CD4-positive, alpha-beta T cell treated with Interleukin-15 for 1 hour (primary cell): ENCODE data around the gene ZNF385D.

ENCODE experiments used
- DNase-seq: peaks from one replicate; pipeline ENCODE4 v3.0.0-alpha.2; 2020

Gene ZNF385D, protein sequence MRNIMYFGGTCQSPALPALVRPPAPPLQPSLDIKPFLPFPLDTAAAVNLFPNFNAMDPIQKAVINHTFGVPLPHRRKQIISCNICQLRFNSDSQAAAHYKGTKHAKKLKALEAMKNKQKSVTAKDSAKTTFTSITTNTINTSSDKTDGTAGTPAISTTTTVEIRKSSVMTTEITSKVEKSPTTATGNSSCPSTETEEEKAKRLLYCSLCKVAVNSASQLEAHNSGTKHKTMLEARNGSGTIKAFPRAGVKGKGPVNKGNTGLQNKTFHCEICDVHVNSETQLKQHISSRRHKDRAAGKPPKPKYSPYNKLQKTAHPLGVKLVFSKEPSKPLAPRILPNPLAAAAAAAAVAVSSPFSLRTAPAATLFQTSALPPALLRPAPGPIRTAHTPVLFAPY

DNA sequence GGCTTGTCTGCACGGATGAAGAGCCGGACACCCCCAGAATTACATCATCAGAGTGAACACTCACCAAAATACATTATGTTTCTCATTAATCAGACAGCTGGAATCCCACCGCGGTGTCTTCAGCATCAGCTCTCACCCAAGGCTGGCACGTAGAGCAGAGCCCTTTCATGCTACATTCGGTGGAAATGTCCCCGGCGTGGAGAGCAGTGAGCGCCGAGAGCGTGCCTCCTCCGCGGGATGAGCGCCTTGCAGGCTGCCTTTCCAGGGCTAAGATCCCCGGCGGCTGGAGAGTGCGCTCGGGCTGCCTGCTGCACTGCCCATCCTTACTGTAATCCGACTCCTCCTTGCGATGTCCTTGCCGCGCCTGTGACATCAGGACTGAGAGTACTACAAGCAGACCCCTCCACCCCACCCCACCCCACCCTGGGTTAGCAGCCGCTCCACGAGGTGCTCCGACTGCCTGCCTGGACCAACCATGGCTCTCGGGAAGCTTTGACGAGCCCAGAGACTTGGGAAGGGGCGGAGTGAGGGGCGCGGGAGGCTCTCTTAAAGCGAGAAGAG, at the start of gene ZNF385D:
Gene ZNF385D, minus strand, starts transcription at position 380 of the 561 bp plus-strand sequence. Its CDS starts 294 bp downstream, at position 86.
- no peak for DNase-seq

DNA sequence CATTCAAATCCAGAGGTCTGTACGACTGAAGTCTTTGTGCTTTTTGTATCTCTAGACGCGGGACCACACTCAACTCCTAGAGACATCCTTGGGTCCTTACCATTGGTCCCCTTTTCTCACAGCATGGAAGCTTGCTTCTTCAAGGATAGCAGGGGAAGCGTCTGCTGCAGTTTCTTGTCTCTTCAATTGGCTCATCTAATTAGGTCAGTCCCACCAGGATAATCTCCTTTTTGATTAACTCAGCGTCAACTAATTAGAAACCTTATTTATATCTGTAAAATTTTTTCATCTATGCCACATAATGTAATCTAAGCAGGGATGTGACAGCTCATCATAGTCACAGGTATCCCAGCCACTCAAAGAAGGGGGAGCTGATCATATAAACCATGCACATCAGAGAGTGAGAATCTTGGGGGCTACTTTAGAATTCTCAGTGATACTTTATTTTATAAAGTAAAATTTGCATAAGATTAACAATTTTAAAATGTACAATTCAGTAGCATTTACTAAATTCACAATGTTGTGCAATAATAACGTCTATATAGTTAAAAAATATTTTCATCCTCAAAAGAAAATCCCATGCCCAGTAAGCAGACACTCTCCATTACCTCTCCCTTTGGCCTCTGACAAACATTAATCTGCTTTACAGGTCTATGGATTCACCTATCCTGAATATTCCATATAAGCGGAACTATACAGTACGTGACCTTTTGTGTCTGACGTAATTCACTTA, 47.5 kb upstream of the ZNF385D start:
- no peak for DNase-seq

DNA sequence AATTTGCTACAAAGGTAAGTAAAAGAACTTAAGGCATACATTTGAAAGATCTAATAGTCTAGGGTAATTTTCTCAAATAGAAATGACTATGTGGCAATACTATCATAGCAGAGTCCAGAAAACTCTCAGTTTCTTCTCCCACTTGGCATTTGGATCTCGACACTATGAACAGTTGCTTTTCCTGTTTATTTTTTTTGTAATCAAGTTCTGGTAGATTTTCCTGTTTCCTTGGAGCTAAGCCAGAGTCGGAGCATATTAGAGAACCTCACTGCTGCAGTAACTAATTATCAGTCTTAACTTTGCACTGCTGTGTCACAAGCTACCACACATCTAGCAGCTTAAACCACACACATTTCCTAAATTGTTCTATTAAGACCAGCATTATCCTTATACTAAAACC, 44.9 kb upstream of the ZNF385D start:
- DNase-seq: no peak

DNA sequence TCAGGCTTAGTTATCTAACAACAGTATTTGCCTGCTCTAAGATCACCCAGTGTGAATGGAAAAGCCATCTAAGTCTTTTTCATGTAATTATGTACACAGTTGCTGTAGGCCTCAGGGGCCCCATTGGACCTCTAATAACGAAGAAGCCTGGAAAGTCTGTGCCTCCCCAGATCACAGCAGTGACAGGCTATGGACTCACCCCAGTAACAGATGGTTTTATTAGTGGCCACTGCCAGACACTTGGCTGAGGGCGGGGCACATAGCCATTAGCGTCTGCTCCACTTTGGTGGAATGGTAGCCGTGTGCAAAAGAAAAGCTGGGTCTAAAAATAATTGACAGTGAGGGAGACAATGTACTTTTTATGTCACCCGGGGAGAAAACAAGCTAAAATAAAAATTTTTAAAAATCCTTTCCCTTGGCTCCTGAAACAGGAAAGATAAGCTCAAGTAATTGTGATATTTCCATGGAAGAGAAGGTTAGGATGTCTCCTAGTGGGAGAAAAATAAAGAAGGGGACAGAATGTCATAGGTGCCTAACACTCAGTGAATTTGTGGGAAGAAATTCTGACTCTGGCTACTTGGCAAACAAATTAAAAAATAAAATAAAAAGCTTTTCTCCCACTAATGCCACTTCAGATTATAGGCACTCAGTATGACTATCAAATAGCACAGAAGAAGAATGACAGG, 44.3 kb upstream of the ZNF385D start:
- no peak for DNase-seq

DNA sequence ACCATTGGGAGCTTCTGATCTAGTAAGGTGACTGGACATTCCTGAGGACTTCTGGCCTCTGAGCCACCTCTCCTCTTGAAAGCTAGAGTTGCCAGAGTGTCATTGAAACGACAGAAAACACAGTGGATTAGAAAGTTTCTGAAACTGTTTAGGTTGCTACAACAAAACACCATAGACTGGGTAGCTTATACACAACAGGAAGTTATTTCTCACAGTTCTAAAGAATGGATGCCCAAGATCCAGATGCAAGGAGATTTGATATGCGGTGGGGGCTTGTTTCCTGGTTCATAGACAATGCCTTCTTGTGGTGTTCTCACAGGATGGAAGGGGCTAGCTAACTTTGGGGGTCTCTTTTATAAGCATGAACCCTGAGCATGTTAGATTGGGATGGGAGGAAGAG, 43.3 kb upstream of the ZNF385D start:
- DNase-seq: no peak

DNA sequence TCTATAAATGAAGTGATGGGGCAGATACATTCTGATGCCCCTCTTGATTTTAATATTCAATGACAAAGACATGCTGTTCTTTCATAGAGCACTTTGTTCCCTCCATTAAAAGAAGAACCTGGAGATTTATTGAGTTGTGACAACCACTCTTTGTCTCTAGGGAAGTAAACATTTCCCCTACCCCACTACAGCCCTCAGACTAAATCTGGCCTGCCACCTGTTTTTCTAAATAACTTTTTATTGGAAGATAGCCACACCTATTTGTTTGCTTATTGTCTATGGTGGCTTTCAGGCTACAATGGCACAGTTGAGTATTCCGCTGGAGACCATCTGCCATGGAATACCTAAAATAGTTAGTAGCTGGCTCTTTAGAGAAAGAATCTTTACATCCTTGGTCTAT, 41.2 kb upstream of the ZNF385D start:
- DNase-seq: no peak

DNA sequence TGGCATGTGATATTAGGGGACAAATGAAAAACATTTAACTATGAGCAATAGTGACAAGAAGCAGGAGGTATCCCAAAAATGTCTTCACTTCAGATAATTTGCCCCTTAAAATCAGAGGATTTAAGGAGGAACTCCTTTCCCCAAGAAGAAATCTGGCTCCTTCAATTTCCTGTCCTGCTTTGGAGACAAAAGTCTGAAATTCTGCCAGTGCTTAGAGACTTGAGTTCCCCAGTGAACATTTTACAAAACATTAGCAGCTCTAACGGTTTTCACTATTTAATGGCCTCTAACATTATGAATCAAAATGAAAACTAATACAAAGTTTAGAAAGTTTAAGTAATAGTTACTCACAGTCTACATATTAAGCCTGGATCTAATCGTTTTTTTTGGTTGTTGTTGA, 40.3 kb upstream of the ZNF385D start:
- DNase-seq: no peak

DNA sequence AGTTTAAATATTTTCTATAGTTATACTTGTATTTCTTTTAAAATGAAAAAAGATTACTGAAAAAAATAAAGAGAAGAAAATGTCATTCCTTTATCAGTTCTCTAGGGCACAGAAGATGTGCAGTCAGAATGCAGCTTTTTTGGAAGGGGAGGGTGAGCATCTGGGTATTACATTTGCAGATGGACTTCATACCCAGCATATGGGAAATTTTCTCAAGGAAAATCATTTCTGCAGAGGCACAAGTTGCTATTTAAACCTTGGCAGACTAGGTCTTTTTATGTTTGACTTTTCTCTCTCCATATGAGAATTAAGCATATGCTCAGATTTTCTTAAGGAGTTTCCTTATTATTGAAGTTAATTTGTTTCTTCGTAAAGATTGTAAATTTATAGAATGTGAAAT, 39.5 kb upstream of the ZNF385D start:
- DNase-seq: no peak

DNA sequence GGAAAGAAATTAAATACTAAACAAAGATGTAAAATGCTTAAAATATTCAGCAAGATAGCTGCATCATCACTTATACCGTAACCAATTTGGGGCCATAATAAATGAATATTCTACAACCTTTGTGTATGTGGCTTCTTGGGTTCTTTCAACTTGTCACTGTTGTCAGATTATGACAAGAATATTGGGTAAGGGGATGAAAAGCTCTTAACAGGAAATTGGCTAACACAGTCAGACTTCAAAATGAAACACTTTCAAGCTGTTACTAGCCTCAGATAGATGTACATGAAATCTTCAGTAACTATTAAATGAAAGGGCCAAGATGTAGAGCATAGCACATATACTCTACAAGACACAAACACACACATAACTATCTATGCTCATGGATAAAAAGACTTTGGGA, 38.7 kb upstream of the ZNF385D start:
- DNase-seq: no peak

DNA sequence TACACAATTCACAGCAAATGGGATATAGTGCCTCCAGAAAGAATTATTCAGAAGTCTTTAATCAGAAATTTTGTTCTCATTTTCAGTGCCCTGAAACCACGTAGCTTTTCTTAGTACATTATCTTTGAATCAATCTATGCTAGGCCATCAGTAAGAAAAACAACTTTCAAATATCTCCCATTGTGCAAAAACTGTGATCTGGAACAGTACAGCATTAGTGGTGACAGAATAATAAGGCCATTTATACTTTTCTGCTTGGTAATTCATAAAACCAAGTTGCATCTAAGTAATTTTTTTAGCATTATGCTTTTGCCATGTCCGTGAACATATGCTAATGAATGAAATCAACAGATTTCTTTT, 35.4 kb upstream of the ZNF385D start:
- no peak for DNase-seq

DNA sequence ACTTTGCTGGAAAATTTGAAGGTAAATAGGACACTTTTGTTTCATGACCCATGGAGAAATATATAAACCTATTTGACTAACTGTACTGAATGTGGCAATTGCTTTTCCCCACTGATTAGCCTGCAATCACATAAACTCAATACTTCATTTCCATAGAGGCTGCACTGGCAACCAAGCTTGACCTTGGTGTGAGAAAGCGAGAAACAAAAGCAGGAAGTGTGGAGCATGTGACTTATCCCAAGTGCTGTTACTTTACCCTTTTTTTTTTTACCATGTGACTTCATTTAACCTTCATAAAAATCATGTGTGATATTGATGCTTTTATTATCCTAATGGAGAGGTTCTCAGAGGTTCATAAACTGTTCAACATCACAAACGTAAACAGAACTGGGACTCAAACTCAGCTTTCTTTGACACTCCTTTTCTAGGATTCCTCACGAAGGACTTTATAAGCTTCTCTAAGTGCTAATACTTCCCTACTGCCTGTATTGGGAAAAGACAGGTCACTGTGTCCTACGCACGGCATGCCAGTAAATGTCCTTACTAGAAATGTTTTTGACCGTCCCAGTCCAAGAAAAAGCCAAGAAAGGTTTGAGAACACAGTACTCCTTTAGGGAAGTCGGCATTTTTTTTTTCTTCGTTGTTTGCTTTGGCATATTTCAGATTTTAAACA, 34.9 kb upstream of the ZNF385D start:
- DNase-seq: no peak

DNA sequence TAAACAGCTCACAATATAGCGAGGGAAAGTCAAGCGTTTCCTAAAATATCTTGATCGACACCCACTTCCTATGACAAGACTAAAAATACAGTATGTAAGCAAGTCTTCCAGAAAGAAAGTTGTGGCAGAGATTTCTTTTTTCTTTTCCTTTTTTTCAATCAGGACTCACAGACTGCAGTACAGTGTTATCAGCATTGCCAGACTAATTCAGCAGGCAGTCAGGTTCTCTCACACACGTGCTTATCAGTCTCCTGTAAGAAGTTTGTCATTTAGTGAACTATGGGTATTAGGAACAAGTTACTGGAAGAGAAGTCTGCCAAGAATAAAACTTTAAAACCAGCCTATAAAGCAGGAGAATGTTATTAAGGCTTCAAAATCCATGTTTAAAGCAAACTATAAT, 32.8 kb upstream of the ZNF385D start:
- DNase-seq: no peak

DNA sequence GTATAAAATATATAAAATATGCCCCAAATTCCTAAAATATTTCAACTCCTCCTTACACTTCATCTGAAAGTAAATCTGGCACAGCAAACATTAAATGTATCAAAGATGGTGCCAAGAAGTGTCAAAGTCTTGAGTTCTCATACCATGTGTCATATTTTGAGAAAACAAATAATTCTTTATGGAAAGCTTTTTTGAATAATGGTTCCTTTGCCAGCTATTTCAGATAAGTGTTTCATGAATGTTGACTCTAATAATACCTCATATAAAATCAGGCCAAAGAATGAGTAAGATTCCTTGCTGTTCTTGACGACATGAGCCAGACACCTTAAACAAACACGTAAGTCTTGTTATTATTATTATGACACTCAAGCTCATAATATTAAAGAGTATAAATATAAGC, 30.3 kb upstream of the ZNF385D start:
- no peak for DNase-seq

DNA sequence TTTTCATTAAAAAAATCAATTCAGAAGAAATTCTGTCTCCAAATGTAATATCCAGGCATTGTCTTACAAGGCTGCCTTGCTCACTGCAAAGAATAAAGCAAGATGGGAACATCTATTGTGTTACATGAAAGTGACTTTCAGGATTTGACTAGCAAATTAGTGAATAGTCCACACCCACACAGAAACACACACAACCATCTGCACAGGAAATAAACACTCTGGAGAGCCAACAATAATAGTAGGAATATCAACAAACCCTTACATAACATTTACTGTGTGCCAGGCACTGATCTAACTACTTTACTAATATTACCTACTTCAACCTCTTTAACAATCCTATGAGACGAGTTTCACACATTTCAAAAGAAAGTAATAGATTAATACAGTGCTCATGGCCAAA, 28.9 kb upstream of the ZNF385D start:
- no peak for DNase-seq

DNA sequence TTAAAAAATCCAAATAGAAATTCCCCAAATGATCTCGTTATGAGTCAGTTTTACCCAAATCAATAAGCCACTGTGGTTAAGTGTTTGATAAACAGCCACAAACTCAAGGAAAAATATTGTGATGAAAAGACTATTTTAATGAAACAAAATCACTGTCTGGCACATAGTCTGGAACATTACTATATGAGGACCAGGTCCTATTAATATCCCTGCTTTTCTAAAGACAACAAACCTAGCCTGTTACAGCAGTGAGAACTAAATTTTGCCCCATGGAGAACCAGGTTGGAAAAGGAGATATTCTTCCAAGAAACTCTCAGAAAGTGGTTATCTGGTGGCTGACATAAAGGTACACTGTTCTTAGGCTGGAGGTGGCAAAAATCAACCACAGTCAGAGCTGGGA, 27.7 kb upstream of the ZNF385D start:
- DNase-seq: no peak

DNA sequence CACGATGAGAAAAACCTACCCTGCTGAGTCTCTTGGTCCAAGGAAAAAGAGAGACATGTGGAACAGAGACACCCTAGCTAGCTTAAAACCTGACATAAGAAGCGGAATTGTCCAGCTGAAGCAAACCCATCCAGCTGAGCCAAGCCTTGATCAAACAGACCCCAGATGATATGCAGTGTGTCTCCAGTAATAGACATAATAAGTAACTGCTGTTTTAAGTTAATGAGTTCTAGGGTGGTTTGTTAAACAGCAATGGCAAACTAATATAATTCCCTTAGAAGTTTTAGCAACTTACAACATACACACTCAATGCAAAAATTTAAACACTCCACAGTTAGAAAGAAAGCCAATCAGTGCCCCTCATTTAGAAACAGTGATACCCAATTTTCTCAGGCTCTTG, 26.8 kb upstream of the ZNF385D start:
- DNase-seq: no peak

DNA sequence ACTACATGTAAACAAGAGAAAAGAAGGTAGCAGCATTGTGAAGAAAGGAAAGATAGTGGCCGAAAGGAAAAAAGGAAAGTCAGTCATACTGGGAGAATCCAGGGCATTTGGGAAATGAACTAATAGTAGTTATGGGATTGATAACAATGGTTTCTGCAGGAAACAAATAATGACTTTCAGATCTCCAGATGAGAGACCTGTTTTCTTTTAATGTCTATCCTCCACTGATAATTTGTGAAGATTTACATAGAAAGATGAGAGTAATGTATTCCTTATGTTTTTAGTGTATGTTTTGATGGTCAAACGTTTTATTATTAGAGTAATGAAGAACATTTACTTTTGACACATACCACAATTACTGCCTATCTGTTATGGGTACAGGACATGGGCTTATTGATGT, 15.0 kb upstream of the ZNF385D start:
- no peak for DNase-seq

DNA sequence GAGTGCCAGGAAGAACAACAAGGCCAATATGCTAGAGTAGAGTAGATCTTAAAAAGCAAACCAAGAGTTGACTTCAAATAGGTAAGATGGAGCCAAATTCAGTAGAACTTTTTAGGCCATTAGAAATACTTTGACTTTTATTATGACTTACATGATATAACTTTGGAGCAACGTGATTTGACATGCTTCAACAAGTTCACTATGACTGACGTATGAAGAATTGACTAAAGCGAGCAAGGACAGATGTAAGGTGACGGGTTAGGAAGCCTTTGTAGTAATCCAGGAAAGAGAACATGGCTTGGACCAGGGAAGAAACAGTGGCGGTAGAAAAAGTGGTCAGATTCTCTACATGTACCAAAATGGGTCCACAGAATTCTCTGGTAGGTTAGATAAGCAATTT, 4.9 kb upstream of the ZNF385D start:
- DNase-seq: no peak

DNA sequence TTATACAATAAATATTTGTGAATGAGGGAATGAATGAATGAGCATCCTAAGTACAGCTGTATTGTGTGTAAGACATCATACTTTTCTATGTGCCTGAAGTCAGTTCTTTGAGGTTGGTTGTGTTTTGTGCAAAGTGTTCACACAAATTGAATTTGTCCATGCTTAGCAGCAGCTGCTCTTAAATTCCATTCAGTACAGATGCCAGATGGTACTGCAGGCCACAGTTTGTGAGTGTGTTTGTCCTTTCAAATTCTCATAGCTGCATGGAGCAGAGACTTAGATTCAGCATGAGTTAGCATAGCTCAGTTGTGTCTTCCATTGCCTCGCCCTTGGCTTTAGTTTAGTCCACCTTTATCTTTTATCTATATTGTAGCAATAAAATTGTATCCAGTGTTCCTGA, 3.8 kb upstream of the ZNF385D start:
- no peak for DNase-seq

DNA sequence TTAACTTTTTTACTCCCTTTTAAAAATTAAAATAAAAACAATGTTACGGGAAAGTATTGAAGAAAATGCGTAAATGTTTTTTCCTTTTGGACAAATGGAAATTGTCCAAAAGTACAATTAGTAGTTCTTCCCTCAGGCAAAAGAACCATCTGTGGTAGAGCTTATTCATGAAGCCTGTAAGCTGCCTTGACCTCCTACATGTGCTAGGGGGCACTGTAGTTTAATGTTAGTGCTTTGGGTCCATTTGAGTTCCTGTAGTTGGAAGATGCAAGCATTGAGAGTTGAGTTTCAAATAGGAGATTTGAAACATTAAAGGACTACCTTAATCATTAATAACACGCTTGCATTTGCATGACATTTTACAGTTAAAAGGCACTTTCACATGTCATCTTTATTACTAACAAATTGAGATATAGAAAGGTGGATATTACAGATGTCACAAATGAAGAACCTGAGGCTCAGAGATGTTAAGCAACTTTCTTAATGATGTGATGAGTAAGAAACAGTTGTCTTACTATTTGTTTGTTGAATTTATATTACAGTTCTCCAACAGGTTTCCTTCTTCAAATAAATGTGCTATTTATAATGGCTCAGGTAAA, 1.8 kb upstream of the ZNF385D start:
- no peak for DNase-seq

DNA sequence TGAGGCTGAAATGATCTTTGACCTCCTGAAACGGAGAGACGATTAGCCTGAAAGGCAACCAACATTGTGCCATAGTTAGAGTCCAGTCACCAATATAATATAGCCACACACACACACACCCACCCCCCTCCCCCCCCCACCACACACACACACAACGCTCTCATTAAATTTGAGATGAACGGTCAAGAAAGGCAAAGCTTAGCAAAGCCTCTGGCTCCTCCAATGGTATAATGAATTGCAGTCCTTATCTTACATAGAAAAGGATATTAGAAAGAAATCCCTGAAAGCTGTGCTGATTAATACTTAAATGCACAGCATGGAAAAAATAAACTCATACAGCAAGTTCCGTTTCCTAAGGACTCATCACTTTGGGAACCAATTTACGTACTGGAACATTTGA, 876 bp upstream of the ZNF385D start:
- DNase-seq: no peak

DNA sequence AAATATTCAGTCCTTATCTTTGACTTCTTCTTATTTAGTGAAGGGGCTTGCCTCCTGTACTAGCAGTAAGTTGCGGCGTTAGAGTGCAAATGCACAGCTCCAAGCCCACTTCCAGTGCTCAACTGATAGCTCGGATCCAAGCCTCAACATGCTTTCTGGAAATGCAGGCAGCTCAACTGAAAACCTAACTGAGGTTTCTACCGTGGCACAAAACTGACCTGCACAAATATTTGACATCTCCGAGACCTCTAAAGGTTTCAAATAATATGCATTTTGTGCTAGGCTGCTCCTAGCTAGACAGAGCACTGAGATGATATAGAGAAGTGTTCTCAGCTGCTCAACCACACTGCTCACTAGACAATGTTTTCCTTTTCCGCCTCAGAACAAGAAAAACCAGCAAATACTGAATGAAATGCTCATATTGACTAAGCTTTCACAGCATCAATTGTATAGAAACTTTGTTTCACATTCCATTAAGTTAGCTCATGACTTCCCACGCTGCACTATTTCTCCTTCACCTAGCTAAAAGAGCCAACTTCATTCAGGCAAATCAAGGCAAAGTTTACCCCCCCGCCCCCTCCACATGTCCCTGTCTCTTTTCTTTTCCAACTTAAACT, 822 bp downstream of the ZNF385D start:
- no peak for DNase-seq
